Tibial artery (tissue), 4 donors: Measurements from ENCODE around the gene ZNF722.
"Not testable (repeated sequence)": the region's sequence is repeated elsewhere in the genome, so short reads cannot be mapped to it uniquely, and the experiment has no call there.

Experiments
- DNase-seq, 2 donors: peaks; one replicate each; pipeline ENCODE4 v3.0.0-alpha.2; 2019
- H3K27ac ChIP-seq, 2 donors: fragments of 200-600 bp; sonication (generic) in 1 of 2; 1 replicate in 1 of 2; 2 replicates in 1 of 2; pipeline ENCODE4 v1.5.1; 2018 to 2019; ENCODE audit warnings: mild to moderate bottlenecking in 1 of 2
- H3K27me3 ChIP-seq, 2 donors: fragments of 200-600 bp; sonication (generic) in 1 of 2; one replicate each; pipeline versions ENCODE4 v1.5.1 to v1.6.0; 2016 to 2019
- H3K36me3 ChIP-seq, 3 donors: fragments of 200-600 bp; sonication (generic) in 2 of 3; one replicate each; pipeline ENCODE4 v1.5.1; 2016 to 2019; ENCODE audit warnings: mild to moderate bottlenecking in 2 of 3
- H3K4me1 ChIP-seq, 4 donors: fragments of 200-600 bp; sonication (generic) in 2 of 4; 1 replicate in 3 of 4; 2 replicates in 1 of 4; pipeline ENCODE4 v1.5.1; 2016 to 2019
- H3K4me3 ChIP-seq, 2 donors: fragments of 200-600 bp; sonication (generic) in 1 of 2; 1 replicate in 1 of 2; 2 replicates in 1 of 2; pipeline ENCODE4 v1.5.1; 2018 to 2019; ENCODE audit warnings: mild to moderate bottlenecking in 2 of 2
- H3K9me3 ChIP-seq, 3 donors: fragments of 200-600 bp; sonication (generic) in 1 of 3; one replicate each; pipeline ENCODE4 v1.5.1; 2016 to 2019
- CTCF ChIP-seq, 2 experiments: fragments of 200-600 bp in 1 of 2; fragments of 450-650 bp in 1 of 2; IDR thresholded peaks; one replicate each; pipeline ENCODE4 v1.5.1; 2017 to 2019; ENCODE audit warnings: antibody characterized with exemption in 2 of 2, mild to moderate bottlenecking in 1 of 2, moderate library complexity in 1 of 2
- intact Hi-C: fragments of 100-400 bp; cut with DNase I; formaldehyde crosslinking; loops from one replicate; pipeline ENCODE4 v1.15.0; 2023; ENCODE audit warnings: low total_unique reads

Gene ZNF722

GRCh38 chr7:63998549-63998948 lies at the start of gene ZNF722:
Gene ZNF722 (plus strand): TSS chr7:63998849. CDS start chr7:63998962, 113 bp downstream.
- no peak for DNase-seq
- no peaks in the 10 kb centered on the region for H3K4me1 ChIP-seq
- no peak within 1 kb of the TSS for H3K27ac ChIP-seq
- H3K9me3 ChIP-seq, result peaks cover 0 to 33% (median 0%) of the 10 kb centered on the region in 3 donors
- TF ChIP-seq CTCF (IDR thresholded peaks at IDR 0.05), result no peak
- no peaks in the 10 kb centered on the region for H3K36me3 ChIP-seq
- H3K27me3 ChIP-seq, result no peaks in the 10 kb centered on the region
- H3K4me3 ChIP-seq, result no peak within 1 kb of the TSS
- intact Hi-C loops, result no loop called here

- Histone ChIP-seq H3K4me3 (no peak overlapping the region), H3K4me1 (no peaks in the 10 kb centered on the region), H3K27ac (no peak overlapping the region), H3K27me3 (no peaks in the 10 kb centered on the region), H3K36me3 (no peaks in the 10 kb centered on the region), H3K9me3 (no peaks in the 10 kb centered on the region)
- intact Hi-C loops, result no loop called here
- DNase-seq, result no peak
- no peak for TF ChIP-seq CTCF (IDR thresholded peaks at IDR 0.05)
Observed at GRCh38 chr7:63953181-63953580, 45.5 kb upstream of the ZNF722 start.

- H3K9me3 ChIP-seq, result no peaks in the 10 kb centered on the region
- H3K27me3 ChIP-seq, result no peaks in the 10 kb centered on the region
- no peak for DNase-seq
- intact Hi-C loops, result no loop called here
- H3K4me3 ChIP-seq, result no peak overlapping the region
- no peaks in the 10 kb centered on the region for H3K4me1 ChIP-seq
- H3K36me3 ChIP-seq, result no peaks in the 10 kb centered on the region
- H3K27ac ChIP-seq, result no peak overlapping the region
- no peak for TF ChIP-seq CTCF (IDR thresholded peaks at IDR 0.05)
Observed at GRCh38 chr7:63968629-63969028, 30.0 kb upstream of the ZNF722 start.

GRCh38 chr7:64015496-64015895 lies 16.8 kb downstream of the ZNF722 start:
- DNase-seq, H3K4me1 ChIP-seq, intact Hi-C loops, H3K27me3 ChIP-seq, H3K4me3 ChIP-seq, H3K36me3 ChIP-seq, H3K27ac ChIP-seq: not testable (repeated sequence)
- peaks cover 3 to 45% (median 29%) of the 10 kb centered on the region in 3 donors for H3K9me3 ChIP-seq

GRCh38 chr7:64035388-64035787 lies 36.7 kb downstream of the ZNF722 start:
- H3K9me3 ChIP-seq, result peaks cover 0 to 60% (median 43%) of the 10 kb centered on the region in 3 donors

GRCh38 chr7:64037095-64037494 lies 38.4 kb downstream of the ZNF722 start:
- H3K4me3 ChIP-seq, result no peak overlapping the region
- H3K27ac ChIP-seq, result no peak overlapping the region
- H3K9me3 ChIP-seq, result peaks cover 0 to 52% (median 43%) of the 10 kb centered on the region in 3 donors
- TF ChIP-seq CTCF (IDR thresholded peaks at IDR 0.05), result no peak
- no peaks in the 10 kb centered on the region for H3K36me3 ChIP-seq
- no peak for DNase-seq
- intact Hi-C loops, result no loop called here
- no peaks in the 10 kb centered on the region for H3K4me1 ChIP-seq
- peaks cover 0 to 8% of the 10 kb centered on the region in 2 donors for H3K27me3 ChIP-seq

More at GRCh38 chr7:64035388-64035787, 36.7 kb downstream of the ZNF722 start:
- no peak for DNase-seq
- Histone ChIP-seq H3K4me3 (no peak overlapping the region), H3K36me3 (no peaks in the 10 kb centered on the region), H3K4me1 (no peaks in the 10 kb centered on the region), H3K27ac (no peak overlapping the region), H3K27me3 (peaks cover 0 to 8% of the 10 kb centered on the region in 2 donors)
- intact Hi-C loops, result no loop called here
- TF ChIP-seq CTCF (IDR thresholded peaks at IDR 0.05), result no peak
